Duodenal mucosa (tissue), 2 donors: ENCODE data around the gene SLC45A2.
"Not testable (repeated sequence)": the region's sequence is repeated elsewhere in the genome, so short reads cannot be mapped to it uniquely, and the experiment has no call there.

Experiments used
- H3K27ac ChIP-seq: one replicate; pipeline ENCODE4 v1.7.0; 2013; ENCODE audit warnings: low read depth, low read length
- H3K27me3 ChIP-seq, 2 donors: one replicate each; pipeline ENCODE4 v1.7.0; 2013; ENCODE audit warnings: low read length in 2 of 2, control low read depth in 1 of 2; ENCODE audit not compliant: insufficient read depth in 2 of 2, control insufficient read depth in 1 of 2
- H3K36me3 ChIP-seq, 2 donors: one replicate each; pipeline ENCODE4 v1.7.0; 2013; ENCODE audit warnings: low read length in 2 of 2, control low read depth in 1 of 2; ENCODE audit not compliant: insufficient read depth in 2 of 2, control insufficient read depth in 1 of 2
- H3K4me1 ChIP-seq, 2 donors: one replicate each; pipeline ENCODE4 v1.7.0; 2013; ENCODE audit warnings: low read length in 2 of 2, control low read depth in 1 of 2; ENCODE audit not compliant: insufficient read depth in 2 of 2, control insufficient read depth in 1 of 2
- H3K4me3 ChIP-seq, 2 donors: one replicate each; pipeline ENCODE4 v1.7.0; 2013; ENCODE audit warnings: low read length in 2 of 2, low read depth in 1 of 2
- H3K9ac ChIP-seq, 2 donors: one replicate each; pipeline ENCODE4 v1.7.0; 2013; ENCODE audit warnings: low read length in 2 of 2, low read depth in 1 of 2
- H3K9me3 ChIP-seq, 2 donors: one replicate each; pipeline ENCODE4 v1.7.0; 2013; ENCODE audit warnings: low read length in 2 of 2, control low read depth in 1 of 2; ENCODE audit not compliant: control insufficient read depth in 1 of 2

SLC45A2 gene

GRCh38 chr5:33984671-33985124 is at the start of gene SLC45A2:
TSS of gene SLC45A2 (minus strand) at chr5:33984693. CDS start at chr5:33984583, 110 bp downstream.
- Histone ChIP-seq H3K36me3 (peaks cover 15 to 25% of the 10 kb centered on the region in 2 donors), H3K9ac (no peak within 1 kb of the TSS), H3K4me3 (no peak within 1 kb of the TSS), H3K4me1 (peaks cover 0 to 7% of the 10 kb centered on the region in 2 donors), H3K27me3 (no peaks in the 10 kb centered on the region), H3K9me3 (peaks cover 0 to 5% of the 10 kb centered on the region in 2 donors), H3K27ac (no peak within 1 kb of the TSS)

GRCh38 chr5:34031966-34032365 is 47.5 kb upstream of the SLC45A2 start:
- peaks cover 0 to 4% of the 10 kb centered on the region in 2 donors for H3K36me3 ChIP-seq
- no peak overlapping the region for H3K27ac ChIP-seq
- no peak overlapping the region for H3K9ac ChIP-seq
- peaks cover 0 to 13% of the 10 kb centered on the region in 2 donors for H3K4me1 ChIP-seq
- H3K4me3 ChIP-seq: no peak overlapping the region
- no peaks in the 10 kb centered on the region for H3K9me3 ChIP-seq
- H3K27me3 ChIP-seq: no peaks in the 10 kb centered on the region

- H3K36me3 ChIP-seq: peaks cover 0 to 4% of the 10 kb centered on the region in 2 donors
- H3K4me3 ChIP-seq: no peak overlapping the region
- no peak overlapping the region for H3K27ac ChIP-seq
- no peak overlapping the region for H3K9ac ChIP-seq
- no peaks in the 10 kb centered on the region for H3K9me3 ChIP-seq
- H3K4me1 ChIP-seq: peaks cover 0 to 14% of the 10 kb centered on the region in 2 donors
- H3K27me3 ChIP-seq: no peaks in the 10 kb centered on the region
Observed at GRCh38 chr5:34031117-34031516, 46.6 kb upstream of the SLC45A2 start.

GRCh38 chr5:34030585-34030984 is 46.1 kb upstream of the SLC45A2 start:
- not testable (repeated sequence) for H3K27ac ChIP-seq

GRCh38 chr5:34030048-34030447 is 45.6 kb upstream of the SLC45A2 start:
- Histone ChIP-seq H3K9ac (no peak overlapping the region), H3K4me1 (peaks cover 0 to 15% of the 10 kb centered on the region in 2 donors), H3K36me3 (peaks cover 0 to under 1% of the 10 kb centered on the region in 2 donors), H3K9me3 (no peaks in the 10 kb centered on the region), H3K27ac (no peak overlapping the region), H3K4me3 (no peak overlapping the region), H3K27me3 (no peaks in the 10 kb centered on the region)

More at GRCh38 chr5:34030585-34030984, 46.1 kb upstream of the SLC45A2 start:
- not testable (repeated sequence) for H3K9ac ChIP-seq, H3K9me3 ChIP-seq, H3K4me3 ChIP-seq, H3K36me3 ChIP-seq, H3K27me3 ChIP-seq
- H3K4me1 ChIP-seq: peaks cover 0 to 18% of the 10 kb centered on the region in 2 donors

- no peak overlapping the region for H3K27ac ChIP-seq
- no peaks in the 10 kb centered on the region for H3K36me3 ChIP-seq
- no peak overlapping the region for H3K9ac ChIP-seq
- no peak overlapping the region for H3K4me3 ChIP-seq
- no peaks in the 10 kb centered on the region for H3K27me3 ChIP-seq
- peaks cover 0 to 5% of the 10 kb centered on the region in 2 donors for H3K4me1 ChIP-seq
- no peaks in the 10 kb centered on the region for H3K9me3 ChIP-seq
Observed at GRCh38 chr5:34028349-34028748, 43.9 kb upstream of the SLC45A2 start.

GRCh38 chr5:34026089-34026761 is 41.7 kb upstream of the SLC45A2 start:
- peaks cover 0 to 10% of the 10 kb centered on the region in 2 donors for H3K4me1 ChIP-seq
- no peaks in the 10 kb centered on the region for H3K9me3 ChIP-seq
- no peak overlapping the region for H3K9ac ChIP-seq
- no peaks in the 10 kb centered on the region for H3K27me3 ChIP-seq
- no peak overlapping the region for H3K4me3 ChIP-seq
- no peak overlapping the region for H3K27ac ChIP-seq
- H3K36me3 ChIP-seq: no peaks in the 10 kb centered on the region

- Histone ChIP-seq H3K36me3 (no peaks in the 10 kb centered on the region), H3K27ac (no peak overlapping the region), H3K9ac (no peak overlapping the region)
Observed at GRCh38 chr5:34022121-34022705, 37.7 kb upstream of the SLC45A2 start.

GRCh38 chr5:34021334-34021733 is 36.8 kb upstream of the SLC45A2 start:
- no peaks in the 10 kb centered on the region for H3K36me3 ChIP-seq
- H3K4me3 ChIP-seq: no peak overlapping the region
- peaks cover 0 to 10% of the 10 kb centered on the region in 2 donors for H3K4me1 ChIP-seq
- no peaks in the 10 kb centered on the region for H3K9me3 ChIP-seq
- H3K27ac ChIP-seq: no peak overlapping the region
- no peaks in the 10 kb centered on the region for H3K27me3 ChIP-seq
- no peak overlapping the region for H3K9ac ChIP-seq

More at GRCh38 chr5:34022121-34022705, 37.7 kb upstream of the SLC45A2 start:
- H3K4me3 ChIP-seq: no peak overlapping the region
- no peaks in the 10 kb centered on the region for H3K9me3 ChIP-seq
- H3K27me3 ChIP-seq: no peaks in the 10 kb centered on the region
- H3K4me1 ChIP-seq: peaks cover 0 to 10% of the 10 kb centered on the region in 2 donors

- Histone ChIP-seq H3K4me3 (no peak overlapping the region), H3K27ac (no peak overlapping the region), H3K36me3 (no peaks in the 10 kb centered on the region), H3K9me3 (no peaks in the 10 kb centered on the region), H3K27me3 (no peaks in the 10 kb centered on the region), H3K4me1 (peaks cover under 1 to 5% of the 10 kb centered on the region in 2 donors), H3K9ac (no peak overlapping the region)
Observed at GRCh38 chr5:34020726-34021125, 36.2 kb upstream of the SLC45A2 start.
